Measurements from ENCODE around the gene OXA1L. TPM values are rescaled to one million over a fixed set of nuclear protein-coding genes. Genes with fewer than 3 reads are reported as not detected.
A peak's percentile ranks its signal among the peaks of the same experiment; 100 is the strongest.

OXA1L gene
- total RNA-seq, 1 experiment from 2014 or later = 110 TPM

- no TSS peak for BruUV-seq (replicated peaks)
- CTCF ChIA-PET = interaction anchor here (0.9 kb wide), 1 partner anchor 44 kb away, joined by 5 read pairs; no protein-coding TSS in a partner anchor
Measured at GRCh38 chr14:22778084-22778483, 11.6 kb downstream of the OXA1L start.

GRCh38 chr14:22780105-22780679 is 13.7 kb downstream of the OXA1L start:
- Mint-ChIP-seq H3K27me3 (ENCODE audit: insufficient read depth, unreplicated experiment) (no peaks in the 10 kb centered on the region), H3K4me3 (ENCODE audit: unreplicated experiment) (no peak overlapping the region), H3K27ac (ENCODE audit: unreplicated experiment) (peak overlapping the region; percentile 30), H3K9me3 (ENCODE audit: unreplicated experiment) (no peaks in the 10 kb centered on the region), H3K36me3 (ENCODE audit: insufficient read depth, unreplicated experiment) (peaks cover 94% of the 10 kb centered on the region), H3K4me1 (ENCODE audit: low read depth, unreplicated experiment) (peaks cover 10% of the 10 kb centered on the region)
- no TSS peak for BruUV-seq (replicated peaks)
- H3K9me3 ChIP-seq = no peaks in the 10 kb centered on the region
- intact Hi-C loops (cut with micrococcal nuclease; ENCODE audit: unreplicated experiment) = no loop called here
- H3K4me3 ChIP-seq (ENCODE audit: low read depth, low read length) = no peak overlapping the region
- DNase-seq = no peak
- no peak for TF ChIP-seq CTCF (IDR thresholded peaks at IDR 0.05; ENCODE audit: insufficient read depth in 1 of 2, low read depth in 1 of 2, low read length in 1 of 2, severe bottlenecking in 1 of 2, unreplicated experiment in 1 of 2)
- ChIA-PET CTCF (no interaction called here), POLR2A (interaction anchor here (0.7 kb wide), 1 partner anchor 43 kb away, joined by 3 read pairs; no protein-coding TSS in a partner anchor)
- H3K27me3 ChIP-seq (replicated peaks; ENCODE audit: control insufficient read depth, insufficient read depth, low read length) = no peaks in the 10 kb centered on the region
- H3K36me3 ChIP-seq (ENCODE audit: control insufficient read depth, insufficient read depth, low read length) = peaks cover 5% of the 10 kb centered on the region; the same call in 1 of the 2 replicates
- peaks cover 14% of the 10 kb centered on the region for H3K4me1 ChIP-seq

More at GRCh38 chr14:22778084-22778483, 11.6 kb downstream of the OXA1L start:
- no peak overlapping the region for H3K4me3 Mint-ChIP-seq (ENCODE audit: unreplicated experiment)
- H3K4me1 Mint-ChIP-seq (ENCODE audit: low read depth, unreplicated experiment) = peaks cover 15% of the 10 kb centered on the region
- Histone ChIP-seq H3K27me3 (replicated peaks; ENCODE audit: control insufficient read depth, insufficient read depth, low read length) (no peaks in the 10 kb centered on the region), H3K9me3 (no peaks in the 10 kb centered on the region), H3K4me1 (peaks cover 14% of the 10 kb centered on the region), H3K4me3 (ENCODE audit: low read depth, low read length) (no peak overlapping the region), H3K36me3 (ENCODE audit: control insufficient read depth, insufficient read depth, low read length) (peaks cover 8% of the 10 kb centered on the region)
- peak overlapping the region; percentile 2 for H3K27ac Mint-ChIP-seq (ENCODE audit: unreplicated experiment)
- no peaks in the 10 kb centered on the region for H3K27me3 Mint-ChIP-seq (ENCODE audit: insufficient read depth, unreplicated experiment)
- no peak for DNase-seq
- intact Hi-C loops (cut with micrococcal nuclease; ENCODE audit: unreplicated experiment) = no loop called here
- POLR2A ChIA-PET = interaction anchor here (0.9 kb wide), 1 partner anchor 29 kb away, joined by 3 read pairs; no protein-coding TSS in a partner anchor
- H3K36me3 Mint-ChIP-seq (ENCODE audit: insufficient read depth, unreplicated experiment) = peaks cover 94% of the 10 kb centered on the region
- TF ChIP-seq CTCF (IDR thresholded peaks at IDR 0.05; ENCODE audit: insufficient read depth in 1 of 2, low read depth in 1 of 2, low read length in 1 of 2, severe bottlenecking in 1 of 2, unreplicated experiment in 1 of 2) = no peak
- no peaks in the 10 kb centered on the region for H3K9me3 Mint-ChIP-seq (ENCODE audit: unreplicated experiment)

GRCh38 chr14:22780941-22781300 is 14.4 kb downstream of the OXA1L start:
- POLR2A ChIA-PET = interaction anchor here (0.7 to 1.2 kb wide), 2 partner anchors 42 kb away, joined by 3 read pairs; no protein-coding TSS in a partner anchor
- TF ChIP-seq CTCF (IDR thresholded peaks at IDR 0.05; ENCODE audit: insufficient read depth in 1 of 2, low read depth in 1 of 2, low read length in 1 of 2, severe bottlenecking in 1 of 2, unreplicated experiment in 1 of 2) = no peak

More at GRCh38 chr14:22780941-22781300, 14.4 kb downstream of the OXA1L start:
- Mint-ChIP-seq H3K27ac (ENCODE audit: unreplicated experiment) (peak overlapping the region; percentile 30), H3K36me3 (ENCODE audit: insufficient read depth, unreplicated experiment) (peaks cover 94% of the 10 kb centered on the region), H3K4me3 (ENCODE audit: unreplicated experiment) (no peak overlapping the region), H3K4me1 (ENCODE audit: low read depth, unreplicated experiment) (peaks cover 10% of the 10 kb centered on the region), H3K9me3 (ENCODE audit: unreplicated experiment) (no peaks in the 10 kb centered on the region), H3K27me3 (ENCODE audit: insufficient read depth, unreplicated experiment) (no peaks in the 10 kb centered on the region)
- no peaks in the 10 kb centered on the region for H3K27me3 ChIP-seq (replicated peaks; ENCODE audit: control insufficient read depth, insufficient read depth, low read length)
- H3K4me1 ChIP-seq = peaks cover 14% of the 10 kb centered on the region
- H3K36me3 ChIP-seq (ENCODE audit: control insufficient read depth, insufficient read depth, low read length) = peaks cover 4% of the 10 kb centered on the region; the same call in 1 of the 2 replicates
- intact Hi-C loops (cut with micrococcal nuclease; ENCODE audit: unreplicated experiment) = no loop called here
- CTCF ChIA-PET = no interaction called here
- no peak overlapping the region for H3K4me3 ChIP-seq (ENCODE audit: low read depth, low read length)
- H3K9me3 ChIP-seq = no peaks in the 10 kb centered on the region
- no peak for DNase-seq
- no TSS peak for BruUV-seq (replicated peaks)
